Stimulated activated CD8-positive, alpha-beta memory T cell treated with anti-CD3 and anti-CD28 coated beads, Interleukin-7, amount 100 ng/mL, for 48 hours (primary cell): Measurements from ENCODE around the gene SLC35E2B.
"Not testable (repeated sequence)": the region's sequence is repeated elsewhere in the genome, so short reads cannot be mapped to it uniquely, and the experiment has no call there.

Experiments
- DNase-seq, 2 donors: peaks; one replicate each; pipeline ENCODE4 v3.0.0-alpha.2; 2020; ENCODE audit warnings: low read depth in 1 of 2; ENCODE audit errors: extremely low read depth in 1 of 2

The SLC35E2B gene

GRCh38 chr1:1677718-1678580 lies 14.6 kb downstream of the SLC35E2B start:
- DNase-seq, result peak; percentile 27 to 52

GRCh38 chr1:1676087-1676486 lies 16.5 kb downstream of the SLC35E2B start:
- not testable (repeated sequence) for DNase-seq

GRCh38 chr1:1675218-1675617 lies 17.4 kb downstream of the SLC35E2B start:
- DNase-seq, result not testable (repeated sequence)

- peak in 1 of 2 donors; percentile 29 for DNase-seq
Measured at GRCh38 chr1:1674806-1675205, 17.8 kb downstream of the SLC35E2B start.

GRCh38 chr1:1672181-1672965 lies 20.2 kb downstream of the SLC35E2B start:
- DNase-seq, result no peak

- DNase-seq, result no peak
Measured at GRCh38 chr1:1671365-1672119, 21.1 kb downstream of the SLC35E2B start.

GRCh38 chr1:1670866-1671265 lies 21.7 kb downstream of the SLC35E2B start:
- no peak for DNase-seq

GRCh38 chr1:1669468-1670440 lies 22.8 kb downstream of the SLC35E2B start:
- no peak for DNase-seq

- no peak for DNase-seq
Measured at GRCh38 chr1:1666526-1666925, 26.1 kb downstream of the SLC35E2B start.

- DNase-seq, result no peak
Measured at GRCh38 chr1:1665815-1666251, 26.8 kb downstream of the SLC35E2B start.

GRCh38 chr1:1664941-1665814 lies 27.4 kb downstream of the SLC35E2B start:
- no peak for DNase-seq

- not testable (repeated sequence) for DNase-seq
Measured at GRCh38 chr1:1664318-1664717, 28.3 kb downstream of the SLC35E2B start.

GRCh38 chr1:1662830-1663560 lies 29.6 kb downstream of the SLC35E2B start:
- DNase-seq, result not testable (repeated sequence)

GRCh38 chr1:1662392-1662791 lies 30.2 kb downstream of the SLC35E2B start:
- DNase-seq, result not testable (repeated sequence)

- DNase-seq, result peak; percentile 93 to 98
Measured at GRCh38 chr1:1658583-1659549, 33.7 kb downstream of the SLC35E2B start, which contains the start of gene CDK11B. Gene CDK11B, minus strand, starts transcription at chr1:1659004. Its CDS starts 1,519 bp downstream, at chr1:1657485.

GRCh38 chr1:1648265-1648664 lies 44.3 kb downstream of the SLC35E2B start:
- DNase-seq, result not testable (repeated sequence)
